BLaER1 (cell line): ENCODE data around the gene NLRC5.
"Not testable (repeated sequence)": the region's sequence is repeated elsewhere in the genome, so short reads cannot be mapped to it uniquely, and the experiment has no call there.

Experiments used
- H3K27ac ChIP-seq: shearing (Covaris generic); formaldehyde crosslinking; 2 replicates; pipeline ENCODE4 v1.8.1; 2022
- H3K27me3 ChIP-seq: shearing (Covaris generic); formaldehyde crosslinking; 2 replicates; pipeline ENCODE4 v1.8.1; 2022
- H3K36me3 ChIP-seq: shearing (Covaris generic); formaldehyde crosslinking; 2 replicates; pipeline ENCODE4 v1.8.1; 2022
- H3K4me1 ChIP-seq: shearing (Covaris generic); formaldehyde crosslinking; 2 replicates; pipeline ENCODE4 v1.8.1; 2022
- H3K4me2 ChIP-seq: shearing (Covaris generic); formaldehyde crosslinking; 2 replicates; pipeline ENCODE4 v1.8.1; 2022
- H3K4me3 ChIP-seq: shearing (Covaris generic); formaldehyde crosslinking; 2 replicates; pipeline ENCODE4 v1.8.1; 2022
- H3K9ac ChIP-seq: shearing (Covaris generic); formaldehyde crosslinking; 2 replicates; pipeline ENCODE4 v1.8.1; 2022
- H3K9me3 ChIP-seq: shearing (Covaris generic); formaldehyde crosslinking; 2 replicates; pipeline ENCODE4 v1.8.1; 2022
- H4K20me1 ChIP-seq: shearing (Covaris generic); formaldehyde crosslinking; 2 replicates; pipeline ENCODE4 v1.8.1; 2022
- Cebpa-rat ChIP-seq: shearing (Covaris generic); IDR thresholded peaks from 2 replicates; pipeline ENCODE4 v1.8.1; 2022

Gene NLRC5

GRCh38 chr16:56980792-56981724 is 8.3 kb upstream of the NLRC5 start:
- H3K4me1 ChIP-seq: peaks cover 88% of the 10 kb centered on the region
- no peaks in the 10 kb centered on the region for H3K36me3 ChIP-seq
- no peaks in the 10 kb centered on the region for H4K20me1 ChIP-seq
- H3K27ac ChIP-seq: peak overlapping the region; percentile 76
- H3K9me3 ChIP-seq: no peaks in the 10 kb centered on the region
- H3K4me3 ChIP-seq: 0 out of 2 replicates have a peak overlapping the region, but pooled peaks have one; percentile 5
- H3K4me2 ChIP-seq: peak overlapping the region; percentile 76
- TF ChIP-seq Cebpa-rat: no peak
- H3K27me3 ChIP-seq: no peaks in the 10 kb centered on the region
- peak overlapping the region; percentile 55; the same call in 1 of the 2 replicates for H3K9ac ChIP-seq

GRCh38 chr16:56981729-56982271 is 7.6 kb upstream of the NLRC5 start:
- no peaks in the 10 kb centered on the region for H3K9me3 ChIP-seq
- H4K20me1 ChIP-seq: no peaks in the 10 kb centered on the region
- H3K4me1 ChIP-seq: peaks cover 96% of the 10 kb centered on the region
- H3K27ac ChIP-seq: peak overlapping the region; percentile 76
- H3K4me2 ChIP-seq: peak overlapping the region; percentile 76
- H3K27me3 ChIP-seq: no peaks in the 10 kb centered on the region
- H3K36me3 ChIP-seq: no peaks in the 10 kb centered on the region
- TF ChIP-seq Cebpa-rat: no peak
- H3K4me3 ChIP-seq: no peak overlapping the region
- H3K9ac ChIP-seq: peak overlapping the region; percentile 55; the same call in 1 of the 2 replicates

- no peaks in the 10 kb centered on the region for H4K20me1 ChIP-seq
- no peak for TF ChIP-seq Cebpa-rat
- peak overlapping the region; percentile 76 for H3K27ac ChIP-seq
- no peaks in the 10 kb centered on the region for H3K9me3 ChIP-seq
- H3K4me2 ChIP-seq: peak overlapping the region; percentile 76
- no peak overlapping the region for H3K4me3 ChIP-seq
- no peaks in the 10 kb centered on the region for H3K27me3 ChIP-seq
- H3K9ac ChIP-seq: no peak overlapping the region
- no peaks in the 10 kb centered on the region for H3K36me3 ChIP-seq
- H3K4me1 ChIP-seq: peaks cover 100% of the 10 kb centered on the region
Measured at GRCh38 chr16:56982695-56983094, 6.7 kb upstream of the NLRC5 start.

- Histone ChIP-seq H4K20me1 (no peaks in the 10 kb centered on the region), H3K9me3 (no peaks in the 10 kb centered on the region), H3K4me1 (peaks cover 100% of the 10 kb centered on the region), H3K27me3 (no peaks in the 10 kb centered on the region), H3K27ac (peak overlapping the region; percentile 76), H3K36me3 (no peaks in the 10 kb centered on the region), H3K9ac (peak overlapping the region; percentile 51), H3K4me3 (no peak overlapping the region), H3K4me2 (peak overlapping the region; percentile 76)
- no peak for TF ChIP-seq Cebpa-rat
Measured at GRCh38 chr16:56983211-56983751, 6.1 kb upstream of the NLRC5 start.

GRCh38 chr16:56984639-56985038 is 4.7 kb upstream of the NLRC5 start:
- Histone ChIP-seq H3K9me3 (no peaks in the 10 kb centered on the region), H3K27ac (peak overlapping the region; percentile 72), H3K27me3 (no peaks in the 10 kb centered on the region), H3K36me3 (no peaks in the 10 kb centered on the region), H4K20me1 (no peaks in the 10 kb centered on the region), H3K4me2 (peak overlapping the region; percentile 76), H3K4me1 (peaks cover 96% of the 10 kb centered on the region), H3K4me3 (no peak overlapping the region), H3K9ac (no peak overlapping the region)
- TF ChIP-seq Cebpa-rat: no peak

- peak overlapping the region; percentile 42; the same call in 1 of the 2 replicates for H3K9ac ChIP-seq
- H3K36me3 ChIP-seq: no peaks in the 10 kb centered on the region
- no peaks in the 10 kb centered on the region for H3K9me3 ChIP-seq
- H3K4me1 ChIP-seq: peaks cover 95% of the 10 kb centered on the region
- no peak for TF ChIP-seq Cebpa-rat
- no peaks in the 10 kb centered on the region for H4K20me1 ChIP-seq
- no peak overlapping the region for H3K4me3 ChIP-seq
- H3K27ac ChIP-seq: peak overlapping the region; percentile 72
- H3K27me3 ChIP-seq: no peaks in the 10 kb centered on the region
- peak overlapping the region; percentile 76 for H3K4me2 ChIP-seq
Measured at GRCh38 chr16:56985288-56985961, 3.9 kb upstream of the NLRC5 start.

GRCh38 chr16:56985962-56986360 is 3.4 kb upstream of the NLRC5 start:
- no peaks in the 10 kb centered on the region for H3K9me3 ChIP-seq
- peaks cover 95% of the 10 kb centered on the region for H3K4me1 ChIP-seq
- H3K4me3 ChIP-seq: no peak overlapping the region
- H4K20me1 ChIP-seq: no peaks in the 10 kb centered on the region
- H3K27ac ChIP-seq: peak overlapping the region; percentile 72
- no peaks in the 10 kb centered on the region for H3K27me3 ChIP-seq
- peak overlapping the region; percentile 42; the same call in 1 of the 2 replicates for H3K9ac ChIP-seq
- TF ChIP-seq Cebpa-rat: no peak
- no peaks in the 10 kb centered on the region for H3K36me3 ChIP-seq
- H3K4me2 ChIP-seq: peak overlapping the region; percentile 76

GRCh38 chr16:56986361-56986760 is 3.0 kb upstream of the NLRC5 start:
- Histone ChIP-seq H3K4me3 (no peak overlapping the region), H3K4me1 (peaks cover 95% of the 10 kb centered on the region), H3K9me3 (no peaks in the 10 kb centered on the region), H3K9ac (peak overlapping the region; percentile 42; the same call in 1 of the 2 replicates), H3K27ac (peak overlapping the region; percentile 72), H3K4me2 (peak overlapping the region; percentile 76), H4K20me1 (no peaks in the 10 kb centered on the region), H3K36me3 (no peaks in the 10 kb centered on the region), H3K27me3 (no peaks in the 10 kb centered on the region)
- no peak for TF ChIP-seq Cebpa-rat

GRCh38 chr16:56986908-56987307 is 2.4 kb upstream of the NLRC5 start:
- not testable (repeated sequence) for H3K36me3 ChIP-seq, H3K9ac ChIP-seq, H3K9me3 ChIP-seq, H3K4me3 ChIP-seq, H3K27me3 ChIP-seq, H4K20me1 ChIP-seq
- Histone ChIP-seq H3K4me1 (peaks cover 95% of the 10 kb centered on the region), H3K27ac (peak overlapping the region; percentile 72), H3K4me2 (peak overlapping the region; percentile 76)
